ES-I3 (cell line): ENCODE data around the gene ENGASE.
"Not testable (repeated sequence)": the region's sequence is repeated elsewhere in the genome, so short reads cannot be mapped to it uniquely, and the experiment has no call there.

Experiments
- H3K36me3 ChIP-seq: 2 replicates; pipeline ENCODE4 v1.6.1; 2013; ENCODE audit warnings: mild to moderate bottlenecking, low read length, control low read depth, moderate library complexity; ENCODE audit not compliant: insufficient read depth
- H3K4me1 ChIP-seq: 2 replicates; pipeline ENCODE4 v1.6.1; 2013; ENCODE audit warnings: mild to moderate bottlenecking, control low read depth, low read length; ENCODE audit not compliant: insufficient read depth
- H3K9ac ChIP-seq: 2 replicates; pipeline ENCODE4 v1.6.1; 2013; ENCODE audit warnings: low read depth, mild to moderate bottlenecking, low read length, moderate library complexity
- H3K9me3 ChIP-seq: 2 replicates; pipeline ENCODE4 v1.6.1; 2013; ENCODE audit warnings: mild to moderate bottlenecking, low read length, moderate library complexity; ENCODE audit not compliant: control insufficient read depth, insufficient read depth

ENGASE gene

GRCh38 chr17:79054200-79054960 is 20.2 kb upstream of the ENGASE start:
- no peaks in the 10 kb centered on the region for H3K36me3 ChIP-seq
- H3K4me1 ChIP-seq: no peaks in the 10 kb centered on the region
- H3K9ac ChIP-seq: no peak overlapping the region
- peaks cover 9% of the 10 kb centered on the region for H3K9me3 ChIP-seq

GRCh38 chr17:79055197-79055596 is 19.4 kb upstream of the ENGASE start:
- Histone ChIP-seq H3K9ac (no peak overlapping the region), H3K4me1 (no peaks in the 10 kb centered on the region), H3K9me3 (peaks cover 9% of the 10 kb centered on the region), H3K36me3 (no peaks in the 10 kb centered on the region)

- H3K4me1 ChIP-seq: no peaks in the 10 kb centered on the region
- H3K9ac ChIP-seq: no peak overlapping the region
- no peaks in the 10 kb centered on the region for H3K36me3 ChIP-seq
- H3K9me3 ChIP-seq: peaks cover 9% of the 10 kb centered on the region; the same call in 1 of the 2 replicates
These were observed 16.8 kb upstream of the ENGASE start for GRCh38 chr17:79057737-79058385.

DNA sequence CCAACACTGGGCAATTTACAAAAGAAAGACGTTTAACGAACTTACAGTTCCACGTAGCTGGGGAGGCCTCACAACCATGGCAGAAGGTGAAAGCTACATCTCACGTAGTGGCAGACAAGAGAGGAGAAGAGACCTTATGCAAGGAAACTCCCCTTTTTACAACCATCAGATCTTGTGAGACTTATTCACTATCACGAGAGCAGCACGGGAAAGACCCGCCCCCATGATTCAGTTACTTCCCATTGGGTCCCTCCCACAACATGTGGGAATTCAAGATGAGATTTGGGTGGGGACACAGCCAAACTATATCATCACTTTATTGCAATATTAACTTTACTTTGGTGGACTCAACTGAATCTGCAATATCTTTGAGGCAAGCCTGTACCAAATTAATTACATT is 11.9 kb upstream of the ENGASE start:
- Histone ChIP-seq H3K36me3 (no peaks in the 10 kb centered on the region), H3K4me1 (no peaks in the 10 kb centered on the region), H3K9ac (no peak overlapping the region), H3K9me3 (no peaks in the 10 kb centered on the region)

DNA sequence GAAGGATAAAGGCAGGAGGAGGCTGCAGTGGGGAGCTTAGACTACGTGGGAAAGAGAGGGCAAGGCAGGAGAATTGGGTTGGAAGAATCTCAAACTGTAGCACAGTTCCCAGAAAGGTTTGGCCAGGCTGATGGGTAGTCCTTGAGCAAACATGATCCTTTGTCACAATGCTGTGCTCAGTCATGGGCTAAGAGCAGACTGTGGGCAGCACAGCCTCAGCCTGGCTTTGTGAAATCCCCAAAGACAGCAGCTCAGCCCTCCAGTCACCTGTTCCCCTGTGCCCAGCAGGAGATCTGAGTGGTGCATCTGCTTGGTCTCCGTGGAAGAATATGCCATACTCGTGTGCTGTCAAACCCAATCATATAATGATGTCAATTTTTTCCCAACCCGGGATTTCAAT is 10.6 kb upstream of the ENGASE start:
- Histone ChIP-seq H3K9me3 (no peaks in the 10 kb centered on the region), H3K36me3 (no peaks in the 10 kb centered on the region), H3K4me1 (no peaks in the 10 kb centered on the region), H3K9ac (no peak overlapping the region)

DNA sequence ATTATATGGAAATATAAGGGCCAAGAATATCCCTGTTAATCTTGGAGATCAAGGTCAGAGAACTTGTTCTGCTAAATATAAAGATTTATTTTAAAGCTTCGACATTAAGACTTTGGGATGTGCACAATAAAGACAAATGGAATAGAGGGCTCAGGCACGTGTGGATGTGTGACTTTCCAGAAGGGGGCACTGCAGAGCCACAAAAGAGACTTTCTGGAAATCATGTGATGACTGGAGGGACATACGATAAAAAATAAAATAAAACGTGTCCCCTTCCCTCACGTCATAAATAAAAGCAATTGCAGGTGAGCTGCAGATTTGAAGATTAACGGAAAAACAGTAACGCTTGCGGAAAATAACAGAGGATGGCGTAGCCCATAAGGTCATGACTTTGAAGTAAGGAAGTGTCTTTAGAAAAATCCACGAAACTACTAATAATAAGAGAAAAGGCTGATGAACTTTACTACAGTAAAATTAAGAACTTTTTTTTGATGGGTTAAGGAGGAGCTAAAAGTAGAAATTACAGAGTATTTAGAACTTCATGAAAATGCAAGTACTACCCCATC is 9.4 kb upstream of the ENGASE start:
- H3K9me3 ChIP-seq: no peaks in the 10 kb centered on the region
- H3K9ac ChIP-seq: peak overlapping the region; percentile 22; the same call in 1 of the 2 replicates
- H3K36me3 ChIP-seq: no peaks in the 10 kb centered on the region

GRCh38 chr17:79066963-79067362 is 7.7 kb upstream of the ENGASE start:
- H3K9ac ChIP-seq: no peak overlapping the region

More for the DNA sequence above, 9.4 kb upstream of the ENGASE start:
- H3K4me1 ChIP-seq: no peaks in the 10 kb centered on the region

DNA sequence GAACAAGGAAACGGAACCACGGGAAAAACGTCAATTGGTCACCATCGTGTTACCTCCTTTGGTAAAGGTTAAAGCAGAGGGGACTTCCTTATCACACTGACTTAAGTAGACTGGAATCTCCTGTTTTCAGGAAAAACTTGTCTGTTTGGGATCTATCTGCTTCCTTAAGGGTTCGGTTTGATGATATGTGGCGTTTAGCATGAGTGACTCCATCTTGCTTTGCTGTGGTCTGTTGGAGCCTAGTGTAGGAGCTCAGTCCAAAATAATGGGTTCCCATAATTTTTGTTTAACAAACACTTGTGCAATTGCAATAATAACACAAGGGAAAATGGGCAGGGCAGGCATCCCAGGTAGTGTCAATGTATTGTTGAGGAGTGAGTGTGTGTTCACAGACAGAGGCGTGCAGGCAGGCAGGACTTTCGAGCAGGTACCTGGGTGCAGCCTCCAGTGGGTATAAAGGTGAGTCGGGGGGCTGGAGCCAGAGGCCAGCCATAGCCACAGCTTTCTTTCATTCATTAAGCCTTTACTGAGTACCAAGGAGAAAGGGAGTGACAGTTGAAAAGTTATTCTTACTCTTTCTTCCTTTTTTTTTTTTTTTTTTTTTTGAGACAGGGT is 4.3 kb upstream of the ENGASE start:
- Histone ChIP-seq H3K36me3 (no peaks in the 10 kb centered on the region), H3K9me3 (no peaks in the 10 kb centered on the region), H3K4me1 (peaks cover under 1% of the 10 kb centered on the region; the same call in 1 of the 2 replicates), H3K9ac (no peak overlapping the region)

More at GRCh38 chr17:79066963-79067362, 7.7 kb upstream of the ENGASE start:
- no peaks in the 10 kb centered on the region for H3K9me3 ChIP-seq
- no peaks in the 10 kb centered on the region for H3K4me1 ChIP-seq
- H3K36me3 ChIP-seq: no peaks in the 10 kb centered on the region

DNA sequence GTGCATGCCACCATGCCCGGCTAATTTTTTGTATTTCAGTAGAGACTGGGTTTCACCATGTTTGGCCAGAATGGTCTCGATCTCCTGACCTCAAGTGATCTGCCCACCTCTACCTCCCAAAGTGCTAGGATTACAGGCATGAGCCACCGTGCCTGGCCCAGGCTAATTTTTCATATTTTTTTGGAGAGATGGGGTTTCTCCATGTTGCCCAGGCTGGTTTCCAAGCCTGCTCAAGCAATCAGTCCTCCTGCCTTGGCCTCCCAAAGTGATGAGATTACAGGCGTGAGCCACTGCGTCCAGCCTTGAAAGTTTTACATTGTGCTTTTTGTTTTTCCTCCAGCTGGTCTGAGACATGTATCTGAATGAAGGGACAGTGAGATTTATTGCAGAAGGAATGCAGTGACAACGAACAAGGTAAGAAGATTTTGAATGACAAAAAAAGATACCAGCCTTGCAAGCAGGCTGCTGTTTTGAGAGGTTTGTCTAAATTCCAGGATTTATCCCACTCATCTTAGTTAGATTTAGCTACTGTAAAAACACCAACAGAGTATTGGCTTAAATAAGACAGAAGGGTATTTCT is 3.4 kb upstream of the ENGASE start:
- H3K4me1 ChIP-seq: peaks cover 5% of the 10 kb centered on the region; the same call in 1 of the 2 replicates
- H3K9ac ChIP-seq: no peak overlapping the region
- H3K36me3 ChIP-seq: no peaks in the 10 kb centered on the region
- H3K9me3 ChIP-seq: no peaks in the 10 kb centered on the region

DNA sequence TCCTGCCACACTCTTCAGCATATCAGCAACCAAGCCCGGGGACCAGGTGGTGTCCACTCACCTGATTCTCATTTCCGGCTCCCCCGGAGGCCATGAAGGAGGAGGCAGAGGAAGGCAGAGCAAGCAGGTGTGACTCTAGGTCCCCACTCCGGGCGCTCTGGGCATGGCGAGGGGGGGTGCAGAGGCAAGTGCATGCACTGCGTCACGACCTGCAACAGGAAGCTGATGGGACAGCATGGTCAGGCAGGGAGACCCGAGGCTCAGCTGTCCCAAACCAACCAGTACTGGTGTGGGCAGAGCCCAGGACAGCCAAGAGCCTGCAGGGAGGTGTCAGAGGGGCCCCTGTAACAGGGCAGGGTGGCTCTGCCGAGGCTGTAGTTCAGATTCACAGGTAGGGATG is 2.1 kb upstream of the ENGASE start:
- Histone ChIP-seq H3K36me3 (no peaks in the 10 kb centered on the region), H3K9ac (no peak overlapping the region), H3K9me3 (no peaks in the 10 kb centered on the region), H3K4me1 (peaks cover 5% of the 10 kb centered on the region; the same call in 1 of the 2 replicates)

- Histone ChIP-seq H3K9ac (no peak overlapping the region), H3K9me3 (no peaks in the 10 kb centered on the region)
These were observed 1.5 kb upstream of the ENGASE start for GRCh38 chr17:79073016-79073705.

GRCh38 chr17:79073706-79074088 is 927 bp upstream of the ENGASE start:
- peaks cover 5% of the 10 kb centered on the region; the same call in 1 of the 2 replicates for H3K4me1 ChIP-seq
- no peaks in the 10 kb centered on the region for H3K9me3 ChIP-seq
- H3K36me3 ChIP-seq: 0 out of 2 replicates have a peak, but pooled peaks cover 4% of the 10 kb centered on the region
- no peak overlapping the region for H3K9ac ChIP-seq

More at GRCh38 chr17:79073016-79073705, 1.5 kb upstream of the ENGASE start:
- Histone ChIP-seq H3K36me3 (0 out of 2 replicates have a peak, but pooled peaks cover 1% of the 10 kb centered on the region), H3K4me1 (peaks cover 5% of the 10 kb centered on the region; the same call in 1 of the 2 replicates)

- H3K9ac ChIP-seq: peak overlapping the region; percentile 41; the same call in 1 of the 2 replicates
- not testable (repeated sequence) for H3K9me3 ChIP-seq, H3K36me3 ChIP-seq, H3K4me1 ChIP-seq
These were observed 439 bp upstream of the ENGASE start for GRCh38 chr17:79074121-79074648.
